Neural cell (in vitro differentiated cells): ENCODE measurements around the gene NOTCH4. TPM values are rescaled to one million over a fixed set of nuclear protein-coding genes. Genes with fewer than 3 reads are reported as not detected.
"Not testable (repeated sequence)": the region's sequence is repeated elsewhere in the genome, so short reads cannot be mapped to it uniquely, and the experiment has no call there.

Experiments
- H2AFZ ChIP-seq: fragments of 200-600, 300-800 bp; sonication (generic), shearing (Covaris generic); 2 replicates; pipeline ENCODE4 v1.6.0; 2014; ENCODE audit warnings: low read depth, mild to moderate bottlenecking, antibody characterized with exemption, low read length, moderate library complexity
- H3F3A ChIP-seq: fragments of 200-600 bp; shearing (Covaris generic); 2 replicates; pipeline ENCODE4 v1.6.1; 2016; ENCODE audit warnings: mild to moderate bottlenecking, moderate library complexity, mixed read lengths, antibody characterized with exemption, low read length; ENCODE audit not compliant: insufficient read depth, poor library complexity, severe bottlenecking
- H3K27ac ChIP-seq: fragments of 200-600, 300-800 bp; sonication (generic), shearing (Covaris generic); 2 replicates; pipeline ENCODE4 v1.5.1; 2014; ENCODE audit warnings: mild to moderate bottlenecking, low read length, moderate library complexity
- H3K27me3 ChIP-seq: fragments of 300-800, 200-600 bp; sonication (generic), shearing (Covaris generic); 2 replicates; pipeline ENCODE4 v1.6.0; 2014; ENCODE audit warnings: mild to moderate bottlenecking, low read depth, low read length, moderate library complexity; ENCODE audit not compliant: insufficient read depth
- H3K36me3 ChIP-seq: fragments of 300-800, 200-600 bp; sonication (generic), shearing (Covaris generic); 2 replicates; pipeline ENCODE4 v1.5.1; 2014; ENCODE audit warnings: mild to moderate bottlenecking, antibody characterized with exemption, low read length, moderate library complexity; ENCODE audit not compliant: insufficient read depth
- H3K4me2 ChIP-seq: fragments of 300-800, 200-600 bp; sonication (generic), shearing (Covaris generic); 2 replicates; pipeline ENCODE4 v1.6.0; 2014; ENCODE audit warnings: mild to moderate bottlenecking, low read length
- H3K4me3 ChIP-seq: fragments of 300-800, 200-600 bp; sonication (generic), shearing (Covaris generic); 2 replicates; pipeline ENCODE4 v1.5.1; 2014; ENCODE audit warnings: mild to moderate bottlenecking, low read length, moderate library complexity
- H3K79me2 ChIP-seq: fragments of 200-600 bp; shearing (Covaris generic); replicated peaks from 2 replicates; pipeline ENCODE4 v1.6.0; 2014; ENCODE audit warnings: mild to moderate bottlenecking, low read length, moderate library complexity; ENCODE audit not compliant: insufficient read depth
- H3K9ac ChIP-seq: fragments of 300-800, 200-600 bp; sonication (generic), shearing (Covaris generic); 2 replicates; pipeline ENCODE4 v1.6.1; 2016; ENCODE audit warnings: mild to moderate bottlenecking, low read length, mixed read lengths
- H3K9me2 ChIP-seq: fragments of 200-600 bp; shearing (Covaris generic); 2 replicates; pipeline ENCODE4 v1.6.1; 2016; ENCODE audit warnings: mild to moderate bottlenecking, low read length, mixed read lengths; ENCODE audit not compliant: insufficient read depth
- H3K9me3 ChIP-seq: fragments of 200-600, 300-800 bp; sonication (generic), shearing (Covaris generic); 2 replicates; pipeline ENCODE4 v1.6.1; 2016; ENCODE audit warnings: mild to moderate bottlenecking, mixed run types, low read length, moderate library complexity, mixed read lengths
- H4K20me1 ChIP-seq: fragments of 200-600 bp; shearing (Covaris generic); 2 replicates; pipeline ENCODE4 v1.6.1; 2016; ENCODE audit warnings: mild to moderate bottlenecking, mixed run types; ENCODE audit not compliant: insufficient read depth
- CTCF ChIP-seq: fragments of 450-650 bp; IDR thresholded peaks from 2 replicates; pipeline ENCODE4 v1.5.1; 2014; ENCODE audit warnings: antibody characterized with exemption, mild to moderate bottlenecking, moderate library complexity; ENCODE audit not compliant: poor library complexity, severe bottlenecking
- EP300 ChIP-seq: fragments of 450-650 bp; conservative IDR thresholded peaks from 2 replicates; pipeline ENCODE4 v1.6.1; 2014; ENCODE audit warnings: antibody characterized with exemption, mild to moderate bottlenecking, moderate library complexity; ENCODE audit not compliant: poor library complexity, severe bottlenecking
- EZH2 ChIP-seq: fragments of 200-600, 300-800 bp; shearing (Covaris generic), sonication (generic); IDR thresholded peaks from 2 replicates; pipeline ENCODE4 v1.6.1; 2014; ENCODE audit warnings: antibody characterized with exemption, low read length, borderline replicate concordance, mild to moderate bottlenecking; ENCODE audit not compliant: insufficient read depth, poor library complexity, severe bottlenecking
- MXI1 ChIP-seq: fragments of 450-650 bp; conservative IDR thresholded peaks from 2 replicates; pipeline ENCODE4 v1.6.1; 2014; ENCODE audit warnings: antibody characterized with exemption, mild to moderate bottlenecking; ENCODE audit not compliant: poor library complexity, severe bottlenecking
- POLR2AphosphoS5 ChIP-seq: IDR thresholded peaks from 2 replicates; pipeline ENCODE4 v1.6.1; 2012
- RAD21 ChIP-seq: fragments of 450-650 bp; conservative IDR thresholded peaks from 2 replicates; pipeline ENCODE4 v1.6.1; 2014; ENCODE audit warnings: antibody characterized with exemption, mild to moderate bottlenecking, moderate library complexity
- REST ChIP-seq: IDR thresholded peaks from 2 replicates; pipeline ENCODE4 v1.6.1; 2012; ENCODE audit warnings: borderline replicate concordance
- SMC3 ChIP-seq: fragments of 450-650 bp; conservative IDR thresholded peaks from 2 replicates; pipeline ENCODE4 v1.6.1; 2014; ENCODE audit warnings: antibody characterized with exemption, mild to moderate bottlenecking, moderate library complexity; ENCODE audit not compliant: poor library complexity
- TAF1 ChIP-seq: IDR thresholded peaks from 2 replicates; pipeline ENCODE4 v1.6.1; 2012; ENCODE audit warnings: low read depth
- polyA plus RNA-seq: library from polyadenylated mRNA; depleted of rRNA; stranded (reverse); fragments of >200 nt; gene quantifications from 2 replicates; pipeline ENCODE4 v1.2.3, GENCODE V29; 2014

NOTCH4 gene
- polyA plus RNA-seq, 1 donor from 2014 or later = 5.5 TPM

- no peak overlapping the region for H3K4me2 ChIP-seq
- H3K9ac ChIP-seq = no peak overlapping the region
- H3K9me3 ChIP-seq = no peaks in the 10 kb centered on the region
- no peak overlapping the region for H2AFZ ChIP-seq
- no peaks in the 10 kb centered on the region for H3F3A ChIP-seq
- H3K79me2 ChIP-seq = no peaks in the 10 kb centered on the region
- no peaks in the 10 kb centered on the region for H4K20me1 ChIP-seq
- H3K36me3 ChIP-seq = no peaks in the 10 kb centered on the region
- TF ChIP-seq RAD21 (no peak), EP300 (no peak), EZH2 (no peak), REST (no peak), SMC3 (no peak), CTCF (no peak), MXI1 (no peak), POLR2AphosphoS5 (no peak), TAF1 (no peak)
- H3K9me2 ChIP-seq = no peaks in the 10 kb centered on the region
- no peak overlapping the region for H3K27ac ChIP-seq
- no peak overlapping the region for H3K4me3 ChIP-seq
- H3K27me3 ChIP-seq = no peaks in the 10 kb centered on the region
Observed at GRCh38 chr6:32213649-32214048, 10.2 kb downstream of the NOTCH4 start.

GRCh38 chr6:32212076-32212760 lies 11.6 kb downstream of the NOTCH4 start:
- no peaks in the 10 kb centered on the region for H3K27me3 ChIP-seq
- H3K4me3 ChIP-seq = no peak overlapping the region
- no peak overlapping the region for H3K27ac ChIP-seq
- H4K20me1 ChIP-seq = no peaks in the 10 kb centered on the region
- no peak overlapping the region for H2AFZ ChIP-seq
- no peaks in the 10 kb centered on the region for H3K9me3 ChIP-seq
- H3K79me2 ChIP-seq = no peaks in the 10 kb centered on the region
- H3K9me2 ChIP-seq = no peaks in the 10 kb centered on the region
- no peak overlapping the region for H3K4me2 ChIP-seq
- H3K36me3 ChIP-seq = no peaks in the 10 kb centered on the region
- H3F3A ChIP-seq = no peaks in the 10 kb centered on the region
- TF ChIP-seq SMC3 = no peak
- no peak for TF ChIP-seq TAF1
- no peak for TF ChIP-seq EZH2
- no peak for TF ChIP-seq CTCF
- TF ChIP-seq MXI1 = no peak
- TF ChIP-seq REST = no peak
- TF ChIP-seq RAD21 = no peak
- no peak for TF ChIP-seq EP300
- no peak for TF ChIP-seq POLR2AphosphoS5
- H3K9ac ChIP-seq = no peak overlapping the region

- not testable (repeated sequence) for H4K20me1 ChIP-seq, H3K27me3 ChIP-seq, H3K36me3 ChIP-seq, H2AFZ ChIP-seq, H3K79me2 ChIP-seq, H3K9me3 ChIP-seq, H3K9me2 ChIP-seq, H3K9ac ChIP-seq, H3K4me2 ChIP-seq, H3K4me3 ChIP-seq, H3K27ac ChIP-seq, H3F3A ChIP-seq
Observed at GRCh38 chr6:32211432-32211831, 12.4 kb downstream of the NOTCH4 start.
